Fibroblast of lung (primary cell): ENCODE data around the gene FHL2. TPM values are rescaled to one million over a fixed set of nuclear protein-coding genes. Genes with fewer than 3 reads are reported as not detected.

ENCODE experiments used
- DNase-seq, 2 donors: peaks; one replicate each; pipeline versions ENCODE4 v3.0.0 to v3.0.0-alpha.2; 2010; ENCODE audit warnings: low read depth in 2 of 2
- H2AFZ ChIP-seq: 2 replicates; pipeline ENCODE4 v1.5.1; 2012; ENCODE audit warnings: low read length, control low read depth, inconsistent platforms
- H3K27ac ChIP-seq: 2 replicates; pipeline ENCODE4 v1.5.1; 2011; ENCODE audit warnings: low read length, control low read depth; ENCODE audit not compliant: insufficient read depth
- H3K27me3 ChIP-seq: 2 replicates; pipeline ENCODE4 v1.5.1; 2011; ENCODE audit warnings: mild to moderate bottlenecking, low read length; ENCODE audit not compliant: control insufficient read depth, insufficient read depth
- H3K36me3 ChIP-seq: 2 replicates; pipeline ENCODE4 v1.5.1; 2011; ENCODE audit warnings: low read length; ENCODE audit not compliant: control insufficient read depth, insufficient read depth
- H3K4me1 ChIP-seq: 2 replicates; pipeline ENCODE4 v1.5.1; 2011; ENCODE audit warnings: low read length; ENCODE audit not compliant: control insufficient read depth, insufficient read depth; ENCODE audit errors: extremely low read depth
- H3K4me2 ChIP-seq: 2 replicates; pipeline ENCODE4 v1.5.1; 2011; ENCODE audit warnings: low read length, control low read depth; ENCODE audit not compliant: insufficient read depth; ENCODE audit errors: extremely low read depth
- H3K4me3 ChIP-seq, 4 experiments: fragments of 200-600 bp in 1 of 4; sonication (generic) in 1 of 4; replicated peaks in 1 of 4; 2 replicates each; pipeline ENCODE4 v1.5.1; 2011 to 2016; ENCODE audit warnings: low read length in 4 of 4, low read depth in 3 of 4, mild to moderate bottlenecking in 3 of 4, control low read depth in 2 of 4, inconsistent platforms in 1 of 4, mixed read lengths in 1 of 4; ENCODE audit not compliant: insufficient read depth in 1 of 4; ENCODE audit errors: control extremely low read depth in 1 of 4
- H3K79me2 ChIP-seq: 2 replicates; pipeline ENCODE4 v1.5.1; 2012; ENCODE audit warnings: mild to moderate bottlenecking, low read length, inconsistent platforms; ENCODE audit not compliant: control insufficient read depth, insufficient read depth
- H3K9ac ChIP-seq: 2 replicates; pipeline ENCODE4 v1.5.1; 2011; ENCODE audit warnings: mild to moderate bottlenecking, low read length, control low read depth; ENCODE audit not compliant: insufficient read depth
- H3K9me3 ChIP-seq: 2 replicates; pipeline ENCODE4 v1.5.1; 2012; ENCODE audit warnings: low read depth, low read length; ENCODE audit not compliant: control insufficient read depth, insufficient read depth
- H4K20me1 ChIP-seq: 2 replicates; pipeline ENCODE4 v1.5.1; 2011; ENCODE audit warnings: low read length; ENCODE audit not compliant: control insufficient read depth, insufficient read depth; ENCODE audit errors: extremely low read depth
- CTCF ChIP-seq, 2 donors: IDR thresholded peaks in 1 of 2; conservative IDR thresholded peaks in 1 of 2; 1 replicate in 1 of 2; 2 replicates in 1 of 2; pipeline ENCODE4 v1.5.1; 2011 to 2012; ENCODE audit warnings: low read length in 2 of 2, control low read depth in 1 of 2, inconsistent platforms in 1 of 2, low read depth in 1 of 2, mild to moderate bottlenecking in 1 of 2
- EZH2 ChIP-seq: IDR thresholded peaks from 2 replicates; pipeline ENCODE4 v1.5.1; 2012; ENCODE audit warnings: low read length, control low read depth, mild to moderate bottlenecking; ENCODE audit errors: missing control alignments
- polyA plus RNA-seq, 2 donors: library from polyadenylated mRNA; depleted of rRNA in 1 of 2; stranded (reverse) in 1 of 2; unstranded in 1 of 2; fragments of >200 nt; gene quantifications; 2 replicates each; pipeline ENCODE4 v1.2.1, GENCODE V29; 2011 to 2012; ENCODE audit warnings: missing spikeins in 1 of 2
- total RNA-seq: library from RNA; depleted of rRNA; stranded (reverse); fragments of >200 nt; gene quantifications from 2 replicates; pipeline ENCODE4 v1.2.1, GENCODE V29; 2014

The FHL2 gene
- total and polyA plus RNA-seq, 2 donors (not counting 1 experiment from before 2014, with no cell fraction given) = 144 to 421 TPM

GRCh38 chr2:105361102-105361889 is 37.6 kb downstream of the FHL2 start:
- H3K27ac ChIP-seq = no peak overlapping the region

GRCh38 chr2:105358593-105358992 is 40.3 kb downstream of the FHL2 start:
- no peak overlapping the region for H3K9ac ChIP-seq
- H3K4me2 ChIP-seq = no peak overlapping the region
- TF ChIP-seq CTCF (conservative IDR thresholded peaks at IDR 0.05 in 1 of 2, IDR thresholded peaks at IDR 0.05 in 1 of 2; ENCODE audit: low read depth in 1 of 2, low read length in 2 of 2) (no peak), EZH2 (no peak)
- no peak overlapping the region for H2AFZ ChIP-seq
- peaks cover 4% of the 10 kb centered on the region for H3K79me2 ChIP-seq
- H3K4me1 ChIP-seq = no peaks in the 10 kb centered on the region
- H3K9me3 ChIP-seq = no peaks in the 10 kb centered on the region
- no peak overlapping the region for H3K4me3 ChIP-seq
- no peaks in the 10 kb centered on the region for H3K27me3 ChIP-seq
- H3K36me3 ChIP-seq = peaks cover 23% of the 10 kb centered on the region
- DNase-seq = peak in 1 of 2 donors; percentile 46
- H3K27ac ChIP-seq = no peak overlapping the region
- H4K20me1 ChIP-seq = no peaks in the 10 kb centered on the region

More at GRCh38 chr2:105361102-105361889, 37.6 kb downstream of the FHL2 start:
- H3K79me2 ChIP-seq = peaks cover 10% of the 10 kb centered on the region
- TF ChIP-seq CTCF (conservative IDR thresholded peaks at IDR 0.05 in 1 of 2, IDR thresholded peaks at IDR 0.05 in 1 of 2; ENCODE audit: low read depth in 1 of 2, low read length in 2 of 2) (no peak), EZH2 (no peak)
- H3K36me3 ChIP-seq = peaks cover 31% of the 10 kb centered on the region
- H3K9me3 ChIP-seq = no peaks in the 10 kb centered on the region
- H3K4me1 ChIP-seq = no peaks in the 10 kb centered on the region
- DNase-seq = no peak
- no peak overlapping the region for H3K4me3 ChIP-seq
- no peak overlapping the region for H3K9ac ChIP-seq
- H3K27me3 ChIP-seq = no peaks in the 10 kb centered on the region
- H2AFZ ChIP-seq = no peak overlapping the region
- no peak overlapping the region for H3K4me2 ChIP-seq
- H4K20me1 ChIP-seq = no peaks in the 10 kb centered on the region

GRCh38 chr2:105357122-105357521 is 41.7 kb downstream of the FHL2 start:
- Histone ChIP-seq H3K4me2 (no peak overlapping the region), H3K4me1 (no peaks in the 10 kb centered on the region), H4K20me1 (no peaks in the 10 kb centered on the region), H3K27me3 (no peaks in the 10 kb centered on the region), H3K9me3 (no peaks in the 10 kb centered on the region), H2AFZ (no peak overlapping the region), H3K9ac (no peak overlapping the region), H3K36me3 (peaks cover 12% of the 10 kb centered on the region), H3K79me2 (no peaks in the 10 kb centered on the region), H3K27ac (no peak overlapping the region), H3K4me3 (no peak overlapping the region)
- no peak for TF ChIP-seq EZH2
- no peak for TF ChIP-seq CTCF (conservative IDR thresholded peaks at IDR 0.05 in 1 of 2, IDR thresholded peaks at IDR 0.05 in 1 of 2; ENCODE audit: low read depth in 1 of 2, low read length in 2 of 2)
- DNase-seq = no peak
